ENCODE results near the gene CHST3.

CHST3 gene

GRCh38 chr10:72027498-72027897 lies 63.3 kb downstream of the CHST3 start:
- TF ChIP-seq GATA3 (IDR thresholded peaks at IDR 0.05; ENCODE audit: low read depth, low read length): no peak
- TF ChIP-seq GATA2 (IDR thresholded peaks at IDR 0.05; ENCODE audit: low read depth, low read length): no peak

- no peak for TF ChIP-seq GATA2 (IDR thresholded peaks at IDR 0.05; ENCODE audit: low read depth, low read length)
- TF ChIP-seq GATA3 (IDR thresholded peaks at IDR 0.05; ENCODE audit: low read depth, low read length): no peak
These were observed 65.2 kb downstream of the CHST3 start for GRCh38 chr10:72029414-72029813.

GRCh38 chr10:72030762-72031543 lies 66.8 kb downstream of the CHST3 start:
- TF ChIP-seq GATA3 (IDR thresholded peaks at IDR 0.05; ENCODE audit: low read depth, low read length): no peak
- no peak for TF ChIP-seq GATA2 (IDR thresholded peaks at IDR 0.05; ENCODE audit: low read depth, low read length)

GRCh38 chr10:72031706-72032105 lies 67.5 kb downstream of the CHST3 start:
- TF ChIP-seq GATA3 (IDR thresholded peaks at IDR 0.05; ENCODE audit: low read depth, low read length) (no peak), GATA2 (IDR thresholded peaks at IDR 0.05; ENCODE audit: low read depth, low read length) (no peak)

- TF ChIP-seq GATA3 (IDR thresholded peaks at IDR 0.05; ENCODE audit: low read depth, low read length) (no peak), GATA2 (IDR thresholded peaks at IDR 0.05; ENCODE audit: low read depth, low read length) (no peak)
These were observed 69.9 kb downstream of the CHST3 start for GRCh38 chr10:72034040-72034499.

GRCh38 chr10:72034761-72035160 lies 70.6 kb downstream of the CHST3 start:
- no peak for TF ChIP-seq GATA2 (IDR thresholded peaks at IDR 0.05; ENCODE audit: low read depth, low read length)

- TF ChIP-seq GATA3 (IDR thresholded peaks at IDR 0.05; ENCODE audit: low read depth, low read length): no peak
- no peak for TF ChIP-seq GATA2 (IDR thresholded peaks at IDR 0.05; ENCODE audit: low read depth, low read length)
These were observed 71.2 kb downstream of the CHST3 start for GRCh38 chr10:72035252-72035887.

GRCh38 chr10:72037266-72037665 lies 73.1 kb downstream of the CHST3 start:
- no peak for TF ChIP-seq GATA2 (IDR thresholded peaks at IDR 0.05; ENCODE audit: low read depth, low read length)
- TF ChIP-seq GATA3 (IDR thresholded peaks at IDR 0.05; ENCODE audit: low read depth, low read length): no peak

- no peak for TF ChIP-seq GATA2 (IDR thresholded peaks at IDR 0.05; ENCODE audit: low read depth, low read length)
- no peak for TF ChIP-seq GATA3 (IDR thresholded peaks at IDR 0.05; ENCODE audit: low read depth, low read length)
These were observed 73.6 kb downstream of the CHST3 start for GRCh38 chr10:72037811-72038210.

- TF ChIP-seq GATA3 (IDR thresholded peaks at IDR 0.05; ENCODE audit: low read depth, low read length) (no peak), GATA2 (IDR thresholded peaks at IDR 0.05; ENCODE audit: low read depth, low read length) (no peak)
These were observed 74.3 kb downstream of the CHST3 start for GRCh38 chr10:72038458-72039001.

- TF ChIP-seq GATA2 (IDR thresholded peaks at IDR 0.05; ENCODE audit: low read depth, low read length): no peak
- TF ChIP-seq GATA3 (IDR thresholded peaks at IDR 0.05; ENCODE audit: low read depth, low read length): no peak
These were observed 75.2 kb downstream of the CHST3 start for GRCh38 chr10:72039377-72039776.

GRCh38 chr10:72041491-72041890 lies 77.3 kb downstream of the CHST3 start:
- TF ChIP-seq GATA2 (IDR thresholded peaks at IDR 0.05; ENCODE audit: low read depth, low read length): no peak
- TF ChIP-seq GATA3 (IDR thresholded peaks at IDR 0.05; ENCODE audit: low read depth, low read length): no peak

- TF ChIP-seq GATA2 (IDR thresholded peaks at IDR 0.05; ENCODE audit: low read depth, low read length): no peak
- no peak for TF ChIP-seq GATA3 (IDR thresholded peaks at IDR 0.05; ENCODE audit: low read depth, low read length)
These were observed 79.0 kb downstream of the CHST3 start for GRCh38 chr10:72043016-72043834.

- TF ChIP-seq GATA3 (IDR thresholded peaks at IDR 0.05; ENCODE audit: low read depth, low read length) (no peak), GATA2 (IDR thresholded peaks at IDR 0.05; ENCODE audit: low read depth, low read length) (no peak)
These were observed 80.3 kb downstream of the CHST3 start for GRCh38 chr10:72044417-72045041.

Data from SH-SY5Y (cell line).